GM18498 (cell line): ENCODE data around the gene TMEM132C.
"Not testable (repeated sequence)": the region's sequence is repeated elsewhere in the genome, so short reads cannot be mapped to it uniquely, and the experiment has no call there.

Experiments used
- ATAC-seq: cut with Tn5 transposase; IDR thresholded peaks from one replicate; pipeline ENCODE4 v1.9.1; 2021; ENCODE audit warnings: mild to moderate bottlenecking, moderate library complexity; ENCODE audit not compliant: unreplicated experiment

The TMEM132C gene

GRCh38 chr12:128603573-128604115 is 336.7 kb downstream of the TMEM132C start:
- no peak for ATAC-seq

DNA sequence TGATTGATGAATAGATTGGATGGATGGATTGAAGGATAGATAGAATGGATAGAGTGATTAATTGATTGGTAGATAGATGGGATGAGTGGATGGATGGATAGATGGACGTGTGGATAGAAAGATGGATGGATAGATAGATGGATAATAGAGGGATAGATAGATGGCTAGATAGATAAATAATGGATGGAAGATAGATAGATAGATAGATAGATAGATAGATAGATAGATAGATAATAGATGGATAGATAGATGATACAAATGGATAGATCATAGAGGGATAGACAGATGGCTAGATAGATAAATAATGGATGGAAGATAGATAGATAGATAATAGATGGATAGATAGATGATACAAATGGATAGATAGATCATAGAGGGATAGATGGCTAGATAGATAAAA is 337.2 kb downstream of the TMEM132C start:
- not testable (repeated sequence) for ATAC-seq

- no peak for ATAC-seq
These were observed 339.1 kb downstream of the TMEM132C start for GRCh38 chr12:128606051-128606450.

DNA sequence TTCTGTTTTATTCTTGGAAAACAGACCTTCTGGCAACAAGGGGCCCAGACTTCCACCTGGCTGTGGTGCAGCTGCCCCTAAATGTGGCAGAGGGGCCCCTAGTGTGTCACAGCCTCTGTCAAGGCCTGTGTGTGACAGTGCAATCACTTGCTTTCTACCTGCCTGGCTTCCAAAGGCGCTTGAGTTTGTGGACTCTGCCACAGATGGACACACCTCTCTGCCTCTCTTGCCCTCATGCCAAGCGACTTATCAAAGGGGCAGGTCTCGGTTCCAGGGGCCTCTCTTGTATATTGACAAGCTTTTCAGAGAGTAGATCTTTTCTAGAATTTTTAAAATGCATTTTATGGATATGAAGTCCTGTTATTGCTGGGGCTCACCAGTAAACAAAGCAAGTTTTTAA is 339.6 kb downstream of the TMEM132C start:
- ATAC-seq = no peak

- ATAC-seq = no peak
These were observed 340.0 kb downstream of the TMEM132C start for GRCh38 chr12:128606970-128607369.

DNA sequence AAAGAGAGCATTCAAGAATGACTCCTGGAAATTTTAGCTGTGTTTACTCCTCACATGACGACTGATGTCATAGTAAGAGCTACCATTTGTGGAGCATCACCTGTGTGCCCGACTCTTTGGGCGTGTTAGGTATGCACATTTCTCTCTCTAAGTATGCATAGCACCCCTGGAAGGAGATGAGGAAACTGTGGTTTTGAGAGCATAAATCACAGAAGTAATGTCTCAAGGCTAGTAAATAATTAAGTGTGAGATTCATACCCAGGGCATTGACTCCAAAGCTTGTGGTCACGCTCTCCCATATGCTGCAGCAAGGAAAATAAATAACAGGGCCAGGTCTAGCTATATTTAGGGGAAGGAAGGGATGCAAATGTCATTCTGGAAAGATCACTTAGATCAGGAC is 340.7 kb downstream of the TMEM132C start:
- ATAC-seq = no peak

GRCh38 chr12:128609861-128610260 is 342.9 kb downstream of the TMEM132C start:
- no peak for ATAC-seq

DNA sequence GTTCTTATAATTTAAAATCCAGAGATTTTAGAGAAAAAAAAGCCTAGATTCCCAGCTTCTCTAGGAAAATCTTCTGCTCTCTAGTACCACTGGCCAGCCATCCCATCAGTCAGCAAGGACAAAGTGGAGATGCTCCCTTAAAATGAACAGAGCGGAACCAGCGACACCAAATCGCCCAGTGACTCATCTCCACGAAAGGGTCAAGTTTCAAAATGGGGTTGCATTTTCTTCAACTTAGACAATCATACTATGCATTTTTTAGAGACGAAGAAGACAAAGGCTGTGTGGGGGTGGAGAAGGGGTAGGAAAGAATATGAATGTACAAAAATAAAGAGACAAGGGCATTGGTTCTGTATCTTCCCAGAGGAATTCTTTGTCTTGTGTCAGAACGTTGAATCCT is 344.8 kb downstream of the TMEM132C start:
- ATAC-seq = no peak

DNA sequence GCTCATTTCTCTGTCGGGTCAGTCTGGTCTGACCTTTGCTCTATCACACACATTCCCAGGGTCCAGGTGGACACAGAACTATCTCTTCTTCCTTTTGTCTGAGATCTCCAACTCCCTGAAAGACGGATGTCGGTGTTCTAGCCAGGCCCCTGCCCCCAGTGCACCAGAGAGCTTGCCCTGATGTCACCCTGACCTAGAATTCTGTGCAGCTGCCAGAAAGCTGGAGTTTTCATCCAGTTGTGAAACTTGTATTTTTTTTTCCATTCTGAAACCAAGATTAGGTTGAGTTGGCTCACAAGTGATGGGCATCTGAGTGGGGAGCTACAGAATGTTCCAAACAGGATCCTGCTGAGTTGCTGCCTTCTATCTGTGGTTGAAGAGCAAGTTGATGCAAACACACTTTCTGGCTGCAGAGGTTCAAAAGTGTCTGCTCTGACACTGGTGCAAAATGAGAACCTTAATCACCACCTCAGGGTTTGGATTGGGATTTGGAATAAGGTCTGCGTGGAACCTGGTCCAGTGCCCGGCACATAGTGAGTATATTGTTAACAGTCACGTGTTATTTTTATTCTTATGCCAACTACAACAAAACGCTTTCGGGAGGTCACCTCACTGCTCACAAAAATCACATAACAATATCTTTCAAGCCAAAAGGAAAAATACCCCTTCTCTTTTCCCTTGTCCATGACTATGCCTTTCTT is 345.3 kb downstream of the TMEM132C start:
- ATAC-seq = no peak

- ATAC-seq = no peak
These were observed 347.0 kb downstream of the TMEM132C start for GRCh38 chr12:128613837-128614590.

GRCh38 chr12:128617304-128617833 is 350.4 kb downstream of the TMEM132C start:
- no peak for ATAC-seq

- no peak for ATAC-seq
These were observed 352.3 kb downstream of the TMEM132C start for GRCh38 chr12:128619263-128619662.

- ATAC-seq = no peak
These were observed 354.3 kb downstream of the TMEM132C start for GRCh38 chr12:128621304-128621703.

DNA sequence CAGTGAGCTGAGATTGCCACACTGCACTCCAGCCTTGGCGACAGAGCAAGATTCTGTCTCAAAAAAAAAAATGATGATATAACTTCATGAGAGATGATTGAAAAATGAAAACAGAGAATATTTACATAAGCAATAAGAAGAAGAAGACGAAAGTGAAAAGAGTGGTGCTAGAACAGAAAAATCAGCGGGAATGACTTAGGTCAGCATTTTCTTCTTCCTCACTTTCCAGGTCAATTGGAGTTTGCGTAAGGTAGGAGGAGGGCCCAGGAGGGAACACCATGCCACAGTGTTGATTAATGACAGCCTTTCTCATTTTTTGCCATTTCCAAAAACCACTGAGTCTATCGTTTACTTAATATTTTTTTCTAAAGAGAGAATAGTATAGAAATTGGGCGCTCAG is 356.8 kb downstream of the TMEM132C start:
- ATAC-seq = no peak

DNA sequence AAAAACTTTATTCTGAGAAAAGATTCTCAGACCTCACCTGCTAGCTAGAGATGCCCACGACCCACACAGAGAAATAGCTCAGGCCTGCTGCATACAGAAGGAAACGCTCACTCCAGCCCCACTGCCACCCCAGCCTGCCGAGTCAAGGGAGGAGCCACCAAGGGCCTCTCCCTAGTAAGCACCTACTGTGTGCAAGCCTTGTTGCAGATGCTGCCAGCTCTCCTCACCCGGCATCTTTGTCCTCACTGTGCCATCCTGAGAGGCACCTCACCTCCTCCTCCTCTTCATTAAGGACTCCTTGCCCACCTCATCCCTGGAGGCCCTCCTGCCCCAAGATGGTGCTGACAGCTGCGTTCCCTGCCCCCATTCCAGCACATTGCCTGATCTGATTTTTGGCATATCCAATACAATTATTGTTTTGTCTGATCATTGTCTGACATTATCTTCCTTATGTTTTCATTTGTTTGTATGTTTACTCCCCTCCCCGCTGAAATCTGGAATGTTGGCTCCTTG is 359.9 kb downstream of the TMEM132C start:
- ATAC-seq = no peak

DNA sequence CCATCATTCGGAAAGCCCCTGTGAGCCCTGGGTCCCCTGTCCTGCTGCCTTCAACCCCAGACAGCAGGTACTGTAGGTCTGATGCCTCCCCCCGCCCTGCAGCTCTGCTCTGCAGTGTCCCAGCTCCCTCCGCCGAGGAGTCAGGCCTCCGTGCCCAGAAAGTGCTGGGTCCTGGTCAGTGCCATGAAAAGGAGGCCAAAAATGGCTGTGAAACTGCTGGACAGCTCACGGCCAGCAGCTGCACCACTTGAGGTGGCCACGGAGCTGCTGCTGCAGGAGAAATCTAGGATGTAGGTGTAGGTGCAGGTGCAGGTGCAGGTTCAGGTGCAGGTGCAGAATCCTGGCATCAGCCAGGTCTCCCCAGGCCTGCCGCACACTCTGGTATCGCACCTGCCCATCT is 360.7 kb downstream of the TMEM132C start:
- no peak for ATAC-seq

- no peak for ATAC-seq
These were observed 363.0 kb downstream of the TMEM132C start for GRCh38 chr12:128629979-128630378.

DNA sequence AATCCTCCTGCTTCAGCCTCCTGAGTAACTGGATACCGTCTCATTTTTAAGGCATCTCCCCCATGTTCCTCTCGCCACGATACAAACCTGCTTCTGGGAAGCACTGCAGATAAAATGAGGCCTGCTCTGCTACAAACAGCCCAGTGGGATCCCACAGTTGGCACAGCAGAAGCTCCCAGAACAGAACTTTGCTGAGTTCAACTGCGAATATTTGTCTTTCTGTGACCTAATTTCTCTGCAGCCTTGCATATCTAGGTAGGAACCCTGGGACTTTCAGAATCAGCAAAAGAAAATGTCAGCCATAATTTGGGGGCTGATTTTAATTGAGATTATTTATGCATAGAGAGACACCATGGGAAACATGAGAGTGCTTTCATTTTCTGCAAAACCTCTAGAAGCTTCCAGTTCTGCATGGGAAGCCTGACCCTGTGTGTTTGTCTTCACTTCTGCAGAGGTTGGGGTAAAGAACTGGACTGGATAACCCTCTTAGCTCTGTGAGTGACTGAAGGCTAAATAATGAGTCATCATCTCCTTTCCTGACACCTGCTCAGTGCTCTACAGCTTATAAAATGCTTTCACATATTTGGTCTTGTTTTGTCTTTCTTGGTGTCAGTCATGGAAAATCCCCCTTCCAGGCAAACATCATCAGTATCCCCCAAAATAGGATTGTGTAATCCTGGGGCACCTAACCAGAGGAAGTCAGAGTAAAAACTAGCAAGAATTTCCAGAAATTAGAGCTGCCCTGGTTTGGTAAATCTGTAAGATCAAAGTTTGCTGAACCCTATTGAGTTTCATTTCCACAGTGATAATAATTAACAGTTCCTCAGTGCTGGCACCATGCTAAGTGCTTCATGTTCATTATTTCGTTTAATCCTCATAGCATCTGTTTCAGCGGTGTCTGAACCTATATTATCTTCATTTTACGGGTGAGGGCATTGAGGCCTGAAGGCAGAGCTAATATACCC is 371.0 kb downstream of the TMEM132C start:
- peak; percentile 92 for ATAC-seq

DNA sequence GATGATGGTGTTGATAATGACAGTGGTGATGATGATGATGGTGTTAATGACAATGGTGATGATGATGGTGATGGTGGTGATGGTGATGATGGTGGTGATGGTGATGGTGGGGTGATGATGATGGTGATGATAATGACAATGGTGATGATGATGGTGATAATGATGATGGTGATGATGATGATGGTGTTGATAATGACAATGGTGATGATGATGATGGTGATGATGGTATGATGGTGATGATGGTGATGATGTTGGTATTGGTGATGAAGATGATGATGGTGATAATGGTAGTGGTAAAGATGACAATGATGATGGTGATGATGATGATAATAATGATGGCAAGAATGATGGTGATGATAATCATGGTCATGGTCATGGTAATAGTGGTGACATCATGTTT is 372.1 kb downstream of the TMEM132C start:
- no peak for ATAC-seq

DNA sequence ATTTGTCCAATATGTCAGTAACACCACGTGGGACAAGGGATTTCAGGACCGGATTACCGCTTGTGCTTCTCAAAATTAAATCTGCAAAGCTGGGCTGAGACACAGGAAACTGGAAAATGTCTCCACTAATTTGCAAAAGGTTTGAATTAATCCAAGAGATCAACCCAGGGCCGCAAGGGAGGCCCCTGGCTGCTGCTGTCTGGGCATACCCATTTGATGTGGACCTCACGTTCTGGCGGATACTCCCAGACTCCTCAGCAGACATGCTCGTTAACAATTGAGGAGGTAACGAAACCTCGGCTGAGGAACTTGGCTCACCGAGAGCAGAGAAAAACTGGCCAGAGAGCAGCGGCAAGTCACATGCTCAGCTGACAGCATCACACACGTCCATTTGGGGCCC is 376.2 kb downstream of the TMEM132C start:
- no peak for ATAC-seq
